ENCODE measurements around the gene S100P. TPM values are rescaled to one million over a fixed set of nuclear protein-coding genes. Genes with fewer than 3 reads are reported as not detected.
"Not testable (repeated sequence)": the region's sequence is repeated elsewhere in the genome, so short reads cannot be mapped to it uniquely, and the experiment has no call there.

The S100P gene
- polyA plus RNA-seq, 1 experiment: 0.40 TPM

DNA sequence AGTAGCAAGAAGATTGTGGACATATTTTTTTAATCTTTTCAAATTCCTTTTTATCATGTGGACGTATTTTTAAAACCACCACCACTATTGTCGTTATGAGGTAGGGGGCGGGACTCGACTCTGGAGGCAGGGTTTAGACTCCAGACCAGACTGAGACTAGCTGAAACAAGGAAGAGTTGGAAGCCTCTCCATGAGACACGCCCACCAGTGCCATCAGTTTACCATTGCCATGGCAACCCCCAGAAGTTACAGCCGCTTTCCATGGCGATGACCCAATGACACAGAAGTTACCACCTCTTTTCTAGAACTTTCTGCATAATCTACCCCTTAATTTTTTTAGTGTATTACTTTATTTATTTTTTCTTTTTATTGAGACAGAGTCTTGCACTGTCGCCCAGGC is 44.5 kb upstream of the S100P start:
- H3K9me3 ChIP-seq (ENCODE audit: control insufficient read depth, insufficient read depth, low read length): no peaks in the 10 kb centered on the region
- no peak overlapping the region for H3K27ac ChIP-seq (ENCODE audit: low read depth, low read length)
- TF ChIP-seq, protein P1, sequence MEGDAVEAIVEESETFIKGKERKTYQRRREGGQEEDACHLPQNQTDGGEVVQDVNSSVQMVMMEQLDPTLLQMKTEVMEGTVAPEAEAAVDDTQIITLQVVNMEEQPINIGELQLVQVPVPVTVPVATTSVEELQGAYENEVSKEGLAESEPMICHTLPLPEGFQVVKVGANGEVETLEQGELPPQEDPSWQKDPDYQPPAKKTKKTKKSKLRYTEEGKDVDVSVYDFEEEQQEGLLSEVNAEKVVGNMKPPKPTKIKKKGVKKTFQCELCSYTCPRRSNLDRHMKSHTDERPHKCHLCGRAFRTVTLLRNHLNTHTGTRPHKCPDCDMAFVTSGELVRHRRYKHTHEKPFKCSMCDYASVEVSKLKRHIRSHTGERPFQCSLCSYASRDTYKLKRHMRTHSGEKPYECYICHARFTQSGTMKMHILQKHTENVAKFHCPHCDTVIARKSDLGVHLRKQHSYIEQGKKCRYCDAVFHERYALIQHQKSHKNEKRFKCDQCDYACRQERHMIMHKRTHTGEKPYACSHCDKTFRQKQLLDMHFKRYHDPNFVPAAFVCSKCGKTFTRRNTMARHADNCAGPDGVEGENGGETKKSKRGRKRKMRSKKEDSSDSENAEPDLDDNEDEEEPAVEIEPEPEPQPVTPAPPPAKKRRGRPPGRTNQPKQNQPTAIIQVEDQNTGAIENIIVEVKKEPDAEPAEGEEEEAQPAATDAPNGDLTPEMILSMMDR (IDR thresholded peaks at IDR 0.05; ENCODE audit: low read depth, low read length): no peak
- no peak for DNase-seq (ENCODE audit: low read depth, low spot score)
- no peak overlapping the region for H3K4me3 ChIP-seq (ENCODE audit: low read depth, low read length)
- ChIA-PET POLR2A (no interaction called here), CTCF (no interaction called here)
- H3K27me3 ChIP-seq (ENCODE audit: control insufficient read depth, insufficient read depth, low read length): peaks cover 3% of the 10 kb centered on the region

DNA sequence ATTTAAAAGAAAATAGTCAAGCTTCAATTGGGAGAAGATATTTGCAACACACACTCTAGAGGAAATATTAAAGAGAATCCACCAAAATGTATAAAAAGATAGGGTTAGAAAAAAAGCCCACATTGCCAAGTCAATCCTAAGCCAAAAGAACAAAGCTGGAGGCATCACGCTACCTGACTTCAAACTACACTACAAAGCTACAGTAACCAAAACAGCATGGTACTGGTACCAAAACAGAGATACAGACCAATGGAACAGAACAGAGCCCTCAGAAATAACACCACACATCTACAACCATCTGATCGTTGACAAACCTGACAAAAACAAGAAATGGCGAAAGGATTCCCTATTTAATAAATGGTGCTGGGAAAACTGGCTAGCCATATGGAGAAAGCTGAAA is 39.5 kb upstream of the S100P start:
- H3K4me3 ChIP-seq (ENCODE audit: low read depth, low read length); H3K27ac ChIP-seq (ENCODE audit: low read depth, low read length); H3K27me3 ChIP-seq (ENCODE audit: control insufficient read depth, insufficient read depth, low read length); DNase-seq (ENCODE audit: low read depth, low spot score); H3K9me3 ChIP-seq (ENCODE audit: control insufficient read depth, insufficient read depth, low read length): not testable (repeated sequence)
- CTCF ChIA-PET: interaction anchor here (1.4 kb wide), 1 partner anchor 46 kb away, joined by 4 read pairs; no protein-coding TSS in a partner anchor
- POLR2A ChIA-PET: interaction anchor here (0.7 kb wide), 1 partner anchor 20 kb away, joined by 3 read pairs; a partner anchor contains a TSS

DNA sequence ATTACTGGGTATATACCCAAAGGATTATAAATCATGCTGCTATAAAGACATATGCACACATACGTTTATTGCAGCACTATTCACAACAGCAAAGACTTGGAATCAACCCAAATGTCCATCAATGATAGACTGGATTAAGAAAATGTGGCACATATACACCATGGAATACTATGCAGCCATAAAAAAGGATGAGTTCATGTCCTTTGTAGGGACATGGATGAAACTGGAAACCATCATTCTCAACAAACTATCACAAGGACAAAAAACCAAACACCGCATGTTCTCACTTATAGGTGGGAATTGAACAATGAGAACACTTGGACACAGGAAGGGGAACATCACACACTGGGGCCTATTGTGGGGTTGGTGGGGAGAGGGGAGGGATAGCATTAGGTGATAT is 38.4 kb upstream of the S100P start:
- H3K4me3 ChIP-seq (ENCODE audit: low read depth, low read length); POLR2A ChIA-PET; DNase-seq (ENCODE audit: low read depth, low spot score); H3K27me3 ChIP-seq (ENCODE audit: control insufficient read depth, insufficient read depth, low read length); H3K27ac ChIP-seq (ENCODE audit: low read depth, low read length); H3K9me3 ChIP-seq (ENCODE audit: control insufficient read depth, insufficient read depth, low read length): not testable (repeated sequence)
- CTCF ChIA-PET: interaction anchor here (1.4 kb wide), 1 partner anchor 45 kb away, joined by 4 read pairs; no protein-coding TSS in a partner anchor

DNA sequence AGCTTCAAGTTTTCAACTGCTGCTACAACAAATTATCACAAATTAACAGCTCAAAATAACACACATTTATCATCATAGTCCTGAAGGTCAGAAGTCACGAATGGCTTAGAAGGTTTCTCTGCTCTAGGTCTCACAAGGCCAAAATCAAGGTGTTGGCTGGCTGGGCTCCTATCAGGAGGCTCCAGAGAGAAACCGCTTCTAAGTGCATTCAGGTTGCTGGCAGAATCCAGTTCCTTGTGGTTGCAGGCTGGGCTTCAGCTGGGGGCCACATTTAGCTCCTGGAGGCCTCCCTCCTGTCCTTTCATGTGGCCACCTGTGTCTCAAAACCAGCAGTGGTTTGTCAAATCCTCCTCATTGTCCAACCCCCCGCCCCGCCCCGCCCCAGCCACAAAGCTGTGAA is 37.8 kb upstream of the S100P start:
- H3K4me3 ChIP-seq (ENCODE audit: low read depth, low read length): no peak overlapping the region
- POLR2A ChIA-PET: no interaction called here
- H3K27ac ChIP-seq (ENCODE audit: low read depth, low read length): no peak overlapping the region
- CTCF ChIA-PET: interaction anchor here (1.0 kb wide), 1 partner anchor 218 kb away, joined by 5 read pairs; no protein-coding TSS in a partner anchor
- no peaks in the 10 kb centered on the region for H3K27me3 ChIP-seq (ENCODE audit: control insufficient read depth, insufficient read depth, low read length)
- no peak for DNase-seq (ENCODE audit: low read depth, low spot score)
- H3K9me3 ChIP-seq (ENCODE audit: control insufficient read depth, insufficient read depth, low read length): peaks cover 4% of the 10 kb centered on the region; the same call in 1 of the 2 replicates
- TF ChIP-seq, protein P1 (IDR thresholded peaks at IDR 0.05; ENCODE audit: low read depth, low read length): no peak

DNA sequence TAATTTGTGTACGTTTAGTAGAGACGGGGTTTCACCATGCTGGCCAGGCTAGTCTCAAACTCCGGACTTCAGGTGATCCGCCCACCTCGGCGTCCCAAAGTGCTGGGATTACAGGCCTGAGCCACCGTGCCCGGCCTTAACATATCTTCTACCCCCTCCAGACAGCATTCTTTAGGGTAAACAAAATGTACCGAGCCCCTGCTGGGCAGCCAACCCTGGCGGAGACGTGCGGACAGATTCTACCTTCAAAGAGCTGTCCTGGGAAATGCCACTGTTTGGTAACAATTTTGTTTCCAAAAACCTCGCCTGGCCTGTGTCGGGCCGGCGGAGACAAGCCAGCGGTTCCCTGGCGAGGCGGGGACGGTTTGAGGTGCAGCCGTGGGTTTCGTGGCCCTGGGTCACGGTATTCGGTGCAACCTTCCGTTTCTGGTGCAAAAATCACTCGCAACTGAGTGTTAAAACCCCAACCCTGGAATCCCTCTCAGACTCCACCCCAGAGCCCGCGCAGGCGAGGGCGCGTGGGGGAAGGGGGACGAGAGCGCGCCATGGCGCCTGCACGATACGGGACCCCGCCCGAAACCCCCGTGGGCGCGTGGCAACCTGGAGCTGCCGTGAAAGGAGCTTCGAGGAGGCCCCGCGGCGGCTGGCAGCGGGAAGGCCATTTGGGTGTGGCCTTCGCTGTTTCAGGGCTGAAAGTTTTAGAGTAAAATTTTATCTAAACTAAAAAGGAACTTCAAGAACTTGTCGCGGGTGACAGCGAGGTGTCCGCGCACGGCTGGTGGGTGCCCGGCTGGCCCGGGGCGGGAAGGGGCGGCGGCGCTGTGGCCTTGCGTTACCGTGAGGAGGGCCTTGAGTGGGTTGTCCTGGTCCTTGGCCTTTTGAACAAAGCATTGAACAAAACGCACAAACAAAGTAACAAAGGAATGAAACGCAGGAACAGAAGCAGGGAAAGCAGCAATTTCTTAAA is 36.2 kb upstream of the S100P start:
- no peak overlapping the region for H3K4me3 ChIP-seq (ENCODE audit: low read depth, low read length)
- no peak for DNase-seq (ENCODE audit: low read depth, low spot score)
- H3K9me3 ChIP-seq (ENCODE audit: control insufficient read depth, insufficient read depth, low read length): peaks cover 4% of the 10 kb centered on the region; the same call in 1 of the 2 replicates
- no peaks in the 10 kb centered on the region for H3K27me3 ChIP-seq (ENCODE audit: control insufficient read depth, insufficient read depth, low read length)
- CTCF ChIA-PET: interaction anchor here (0.9 kb wide), 1 partner anchor 51 kb away, joined by 3 read pairs; no protein-coding TSS in a partner anchor
- POLR2A ChIA-PET: interaction anchor here (0.6 to 1.9 kb wide), 2 partner anchors 16 to 796 kb away, joined by 3 to 13 read pairs; a partner anchor contains a TSS
- H3K27ac ChIP-seq (ENCODE audit: low read depth, low read length): no peak overlapping the region
- TF ChIP-seq, protein P1 (IDR thresholded peaks at IDR 0.05; ENCODE audit: low read depth, low read length): no peak

DNA sequence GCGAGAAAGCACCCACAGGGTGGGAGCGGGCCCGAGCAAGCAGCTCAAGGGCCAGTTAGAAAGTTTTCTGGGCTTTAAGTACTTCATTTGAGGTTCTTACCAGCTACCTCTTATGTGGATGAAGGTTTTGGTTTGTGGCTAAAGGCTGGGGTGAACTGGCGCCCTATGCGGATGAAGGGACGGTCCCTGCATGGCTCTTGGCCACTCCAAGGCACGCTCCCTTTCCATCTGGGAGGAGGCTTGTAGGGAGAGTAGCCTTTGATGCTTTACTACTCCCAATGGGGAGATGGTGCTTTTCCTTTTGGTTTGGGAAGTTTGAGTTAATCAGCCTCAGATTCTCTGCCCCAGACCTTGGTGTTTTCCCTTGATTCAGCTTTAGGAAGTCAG is 35.5 kb upstream of the S100P start:
- Histone ChIP-seq H3K4me3 (ENCODE audit: low read depth, low read length) (no peak overlapping the region), H3K27me3 (ENCODE audit: control insufficient read depth, insufficient read depth, low read length) (no peaks in the 10 kb centered on the region), H3K27ac (ENCODE audit: low read depth, low read length) (no peak overlapping the region), H3K9me3 (ENCODE audit: control insufficient read depth, insufficient read depth, low read length) (peaks cover 4% of the 10 kb centered on the region; the same call in 1 of the 2 replicates)
- CTCF ChIA-PET: interaction anchor here (0.9 kb wide), 1 partner anchor 50 kb away, joined by 3 read pairs; no protein-coding TSS in a partner anchor
- POLR2A ChIA-PET: interaction anchor here (0.6 to 1.9 kb wide), 4 partner anchors 15 to 796 kb away, joined by 3 to 13 read pairs (median 4); a partner anchor contains a TSS
- no peak for DNase-seq (ENCODE audit: low read depth, low spot score)
- TF ChIP-seq, protein P1 (IDR thresholded peaks at IDR 0.05; ENCODE audit: low read depth, low read length): no peak
